Measurements from ENCODE around the gene CTCFL. TPM values are rescaled to one million over a fixed set of nuclear protein-coding genes. Genes with fewer than 3 reads are reported as not detected.

CTCFL gene
- total RNA-seq, 2 experiments from 2014 or later: not detected

GRCh38 chr20:57556980-57557274, 32.0 kb upstream of the CTCFL start:
- DNase-seq: no peak
- intact Hi-C loops (cut with micrococcal nuclease): no loop called here
- Mint-ChIP-seq H3K4me1 (ENCODE audit: low read depth) (no peaks in the 10 kb centered on the region), H3K27ac (no peak overlapping the region), H3K27me3 (peaks cover 22% of the 10 kb centered on the region), H3K36me3 (no peaks in the 10 kb centered on the region), H3K4me3 (no peak overlapping the region), H3K9me3 (no peaks in the 10 kb centered on the region)
- ChIA-PET POLR2A (no interaction called here), CTCF (interaction anchor here (0.6 kb wide), 1 partner anchor 1932 kb away, joined by 3 read pairs; no protein-coding TSS in a partner anchor)

- H3K36me3 Mint-ChIP-seq: no peaks in the 10 kb centered on the region
- DNase-seq: no peak
- H3K9me3 Mint-ChIP-seq: no peaks in the 10 kb centered on the region
- no peaks in the 10 kb centered on the region for H3K4me1 Mint-ChIP-seq (ENCODE audit: low read depth)
- intact Hi-C loops (cut with micrococcal nuclease): no loop called here
- H3K27ac Mint-ChIP-seq: no peak overlapping the region
- POLR2A ChIA-PET: no interaction called here
- peaks cover 22% of the 10 kb centered on the region for H3K27me3 Mint-ChIP-seq
- H3K4me3 Mint-ChIP-seq: no peak overlapping the region
- CTCF ChIA-PET: no interaction called here
Measured at GRCh38 chr20:57555457-57556184, 30.7 kb upstream of the CTCFL start.

- Mint-ChIP-seq H3K4me3 (no peak overlapping the region), H3K4me1 (ENCODE audit: low read depth) (no peaks in the 10 kb centered on the region), H3K27me3 (peaks cover 20% of the 10 kb centered on the region), H3K9me3 (no peaks in the 10 kb centered on the region), H3K27ac (no peak overlapping the region), H3K36me3 (no peaks in the 10 kb centered on the region)
- POLR2A ChIA-PET: no interaction called here
- intact Hi-C loops (cut with micrococcal nuclease): no loop called here
- CTCF ChIA-PET: no interaction called here
- no peak for DNase-seq
Measured at GRCh38 chr20:57553376-57554018, 28.6 kb upstream of the CTCFL start.

- Mint-ChIP-seq H3K27me3 (peaks cover 18% of the 10 kb centered on the region), H3K4me1 (ENCODE audit: low read depth) (no peaks in the 10 kb centered on the region), H3K4me3 (no peak overlapping the region), H3K36me3 (no peaks in the 10 kb centered on the region), H3K9me3 (no peaks in the 10 kb centered on the region), H3K27ac (no peak overlapping the region)
- DNase-seq: no peak
- CTCF ChIA-PET: no interaction called here
- POLR2A ChIA-PET: no interaction called here
- intact Hi-C loops (cut with micrococcal nuclease): no loop called here
Measured at GRCh38 chr20:57552471-57552870, 27.5 kb upstream of the CTCFL start.

GRCh38 chr20:57548177-57549058, 23.5 kb upstream of the CTCFL start:
- no peaks in the 10 kb centered on the region for H3K36me3 Mint-ChIP-seq
- H3K27ac Mint-ChIP-seq: no peak overlapping the region
- no peaks in the 10 kb centered on the region for H3K9me3 Mint-ChIP-seq
- intact Hi-C loops (cut with micrococcal nuclease): no loop called here
- CTCF ChIA-PET: no interaction called here
- POLR2A ChIA-PET: no interaction called here
- no peak overlapping the region for H3K4me3 Mint-ChIP-seq
- H3K27me3 Mint-ChIP-seq: peaks cover 9% of the 10 kb centered on the region
- H3K4me1 Mint-ChIP-seq (ENCODE audit: low read depth): peaks cover 2% of the 10 kb centered on the region
- no peak for DNase-seq

- DNase-seq: no peak
- POLR2A ChIA-PET: no interaction called here
- H3K27me3 Mint-ChIP-seq: peaks cover 9% of the 10 kb centered on the region
- H3K36me3 Mint-ChIP-seq: no peaks in the 10 kb centered on the region
- no peaks in the 10 kb centered on the region for H3K9me3 Mint-ChIP-seq
- intact Hi-C loops (cut with micrococcal nuclease): no loop called here
- CTCF ChIA-PET: no interaction called here
- no peak overlapping the region for H3K27ac Mint-ChIP-seq
- peaks cover 2% of the 10 kb centered on the region for H3K4me1 Mint-ChIP-seq (ENCODE audit: low read depth)
- no peak overlapping the region for H3K4me3 Mint-ChIP-seq
Measured at GRCh38 chr20:57546956-57547649, 22.2 kb upstream of the CTCFL start.

GRCh38 chr20:57545927-57546662, 21.2 kb upstream of the CTCFL start:
- Mint-ChIP-seq H3K27ac (no peak overlapping the region), H3K9me3 (no peaks in the 10 kb centered on the region), H3K27me3 (peaks cover 9% of the 10 kb centered on the region), H3K36me3 (no peaks in the 10 kb centered on the region), H3K4me3 (no peak overlapping the region), H3K4me1 (ENCODE audit: low read depth) (peaks cover 2% of the 10 kb centered on the region)
- POLR2A ChIA-PET: no interaction called here
- intact Hi-C loops (cut with micrococcal nuclease): no loop called here
- no peak for DNase-seq
- CTCF ChIA-PET: interaction anchor here (0.6 kb wide), 1 partner anchor 48 kb away, joined by 3 read pairs; no protein-coding TSS in a partner anchor

- intact Hi-C loops (cut with micrococcal nuclease): no loop called here
- ChIA-PET POLR2A (no interaction called here), CTCF (interaction anchor here (0.6 to 1.5 kb wide), 2 partner anchors 49 to 50 kb away, joined by 3 to 4 read pairs; no protein-coding TSS in a partner anchor)
- H3K4me3 Mint-ChIP-seq: no peak overlapping the region
- DNase-seq: no peak
- no peaks in the 10 kb centered on the region for H3K9me3 Mint-ChIP-seq
- no peak overlapping the region for H3K27ac Mint-ChIP-seq
- H3K36me3 Mint-ChIP-seq: no peaks in the 10 kb centered on the region
- peaks cover 2% of the 10 kb centered on the region for H3K4me1 Mint-ChIP-seq (ENCODE audit: low read depth)
- peaks cover 10% of the 10 kb centered on the region for H3K27me3 Mint-ChIP-seq
Measured at GRCh38 chr20:57544838-57545564, 20.1 kb upstream of the CTCFL start.

- H3K9me3 Mint-ChIP-seq: no peaks in the 10 kb centered on the region
- POLR2A ChIA-PET: no interaction called here
- DNase-seq: no peak
- CTCF ChIA-PET: interaction anchor here (1.5 kb wide), 1 partner anchor 51 kb away, joined by 4 read pairs; no protein-coding TSS in a partner anchor
- no peaks in the 10 kb centered on the region for H3K36me3 Mint-ChIP-seq
- H3K4me3 Mint-ChIP-seq: no peak overlapping the region
- peaks cover 16% of the 10 kb centered on the region for H3K27me3 Mint-ChIP-seq
- H3K4me1 Mint-ChIP-seq (ENCODE audit: low read depth): peaks cover 2% of the 10 kb centered on the region
- no peak overlapping the region for H3K27ac Mint-ChIP-seq
- intact Hi-C loops (cut with micrococcal nuclease): no loop called here
Measured at GRCh38 chr20:57543754-57544153, 18.8 kb upstream of the CTCFL start.

- H3K4me1 Mint-ChIP-seq (ENCODE audit: low read depth): peaks cover 2% of the 10 kb centered on the region
- no peaks in the 10 kb centered on the region for H3K9me3 Mint-ChIP-seq
- DNase-seq: no peak
- H3K36me3 Mint-ChIP-seq: no peaks in the 10 kb centered on the region
- H3K4me3 Mint-ChIP-seq: no peak overlapping the region
- H3K27ac Mint-ChIP-seq: no peak overlapping the region
- ChIA-PET CTCF (interaction anchor here (0.6 kb wide), 1 partner anchor 107 kb away, joined by 4 read pairs; no protein-coding TSS in a partner anchor), POLR2A (no interaction called here)
- peaks cover 28% of the 10 kb centered on the region for H3K27me3 Mint-ChIP-seq
- intact Hi-C loops (cut with micrococcal nuclease): no loop called here
Measured at GRCh38 chr20:57540890-57541580, 16.1 kb upstream of the CTCFL start.

GRCh38 chr20:57539889-57540288, 14.9 kb upstream of the CTCFL start:
- no peaks in the 10 kb centered on the region for H3K9me3 Mint-ChIP-seq
- no peaks in the 10 kb centered on the region for H3K4me1 Mint-ChIP-seq (ENCODE audit: low read depth)
- no peak overlapping the region for H3K27ac Mint-ChIP-seq
- ChIA-PET CTCF (no interaction called here), POLR2A (no interaction called here)
- DNase-seq: no peak
- H3K36me3 Mint-ChIP-seq: no peaks in the 10 kb centered on the region
- intact Hi-C loops (cut with micrococcal nuclease): no loop called here
- H3K4me3 Mint-ChIP-seq: no peak overlapping the region
- H3K27me3 Mint-ChIP-seq: peaks cover 33% of the 10 kb centered on the region

All from activated CD4-positive, alpha-beta memory T cell treated with anti-CD3 and anti-CD28 coated beads for 36 hours (primary cell).